Sciatic nerve (tissue), 2 donors: Measurements from ENCODE around the gene PHOX2A. TPM values are rescaled to one million over a fixed set of nuclear protein-coding genes. Genes with fewer than 3 reads are reported as not detected.
"Not testable (repeated sequence)": the region's sequence is repeated elsewhere in the genome, so short reads cannot be mapped to it uniquely, and the experiment has no call there.

ENCODE experiments used
- ATAC-seq: fragments of 200-7000 bp; cut with Tn5 transposase; one replicate; pipeline ENCODE4 v1.9.1; 2020; ENCODE audit warnings: mild to moderate bottlenecking, moderate library complexity
- DNase-seq: peaks from one replicate; pipeline ENCODE4 v3.0.0-alpha.2; 2020; ENCODE audit warnings: low spot score
- intact Hi-C: fragments of 100-400 bp; cut with DNase I; formaldehyde crosslinking; loops from one replicate; pipeline ENCODE4 v1.14.2; 2022
- total RNA-seq: library from RNA; stranded (reverse); fragmentation: NEBNext Ultra II Directional; extraction: Animal tissue kit (Norgen Biotek cat#: 25700); gene quantifications from one replicate; pipeline ENCODE4 v1.2.1, GENCODE V29; 2021
- donor health status: DM: no; HTN: no; CAD: no.
- donor health status: DM: no; HTN: no; CAD: no.

The PHOX2A gene
- total RNA-seq = not detected

GRCh38 chr11:72244060-72244360 lies at the start of gene PHOX2A:
Gene PHOX2A, minus strand, starts transcription at chr11:72244176. Its CDS starts 172 bp downstream, at chr11:72244004.
- DNase-seq (no peak), ATAC-seq (no peak)
- intact Hi-C loops = no loop called here

- intact Hi-C loops = no loop called here
- DNase-seq = no peak
- ATAC-seq = no peak
These were observed 49.4 kb upstream of the PHOX2A start for GRCh38 chr11:72293391-72293790.

- DNase-seq (no peak), ATAC-seq (peak; percentile 26)
- intact Hi-C loops = no loop called here
These were observed 48.3 kb upstream of the PHOX2A start for GRCh38 chr11:72292106-72292785.

- DNase-seq, ATAC-seq, intact Hi-C loops: not testable (repeated sequence)
These were observed 46.8 kb upstream of the PHOX2A start for GRCh38 chr11:72290741-72291140.

- DNase-seq (no peak), ATAC-seq (no peak)
- intact Hi-C loops = no loop called here
These were observed 43.3 kb upstream of the PHOX2A start for GRCh38 chr11:72287293-72287692.

- no peak for ATAC-seq
- intact Hi-C loops = no loop called here
- no peak for DNase-seq
These were observed 40.0 kb upstream of the PHOX2A start for GRCh38 chr11:72283947-72284346.

- DNase-seq (no peak), ATAC-seq (no peak)
- intact Hi-C loops = no loop called here
These were observed 36.8 kb upstream of the PHOX2A start for GRCh38 chr11:72280726-72281315.

GRCh38 chr11:72280037-72280436 lies 36.1 kb upstream of the PHOX2A start:
- intact Hi-C loops = no loop called here
- ATAC-seq (no peak), DNase-seq (no peak)

- DNase-seq (no peak), ATAC-seq (no peak)
- intact Hi-C loops = no loop called here
These were observed 34.9 kb upstream of the PHOX2A start for GRCh38 chr11:72278905-72279304.

- intact Hi-C loops = no loop called here
- ATAC-seq (no peak), DNase-seq (no peak)
These were observed 30.5 kb upstream of the PHOX2A start for GRCh38 chr11:72274435-72274834.

GRCh38 chr11:72271980-72272379 lies 28.0 kb upstream of the PHOX2A start:
- intact Hi-C loops = no loop called here
- DNase-seq (no peak), ATAC-seq (no peak)

- intact Hi-C loops = no loop called here
- ATAC-seq = no peak
- DNase-seq = no peak
These were observed 24.1 kb upstream of the PHOX2A start for GRCh38 chr11:72267956-72268617.

GRCh38 chr11:72266960-72267359 lies 23.0 kb upstream of the PHOX2A start:
- ATAC-seq, intact Hi-C loops, DNase-seq: not testable (repeated sequence)

- DNase-seq = no peak
- intact Hi-C loops = no loop called here
- ATAC-seq = no peak
These were observed 22.0 kb upstream of the PHOX2A start for GRCh38 chr11:72265951-72266350.

GRCh38 chr11:72263361-72263760 lies 19.4 kb upstream of the PHOX2A start:
- ATAC-seq = no peak
- no peak for DNase-seq
- intact Hi-C loops = no loop called here

- intact Hi-C loops = no loop called here
- no peak for ATAC-seq
- DNase-seq = no peak
These were observed 16.6 kb upstream of the PHOX2A start for GRCh38 chr11:72260574-72260973.

GRCh38 chr11:72259490-72259889 lies 15.5 kb upstream of the PHOX2A start:
- DNase-seq = no peak
- ATAC-seq = no peak
- intact Hi-C loops = no loop called here

- no peak for DNase-seq
- intact Hi-C loops = no loop called here
- ATAC-seq = no peak
These were observed 13.6 kb upstream of the PHOX2A start for GRCh38 chr11:72257570-72257969.

- DNase-seq (no peak), ATAC-seq (no peak)
These were observed 10.5 kb upstream of the PHOX2A start for GRCh38 chr11:72254299-72254993.

GRCh38 chr11:72253392-72253791 lies 9.4 kb upstream of the PHOX2A start:
- intact Hi-C loops = no loop called here
- DNase-seq (no peak), ATAC-seq (no peak)

More at GRCh38 chr11:72254299-72254993, 10.5 kb upstream of the PHOX2A start:
- intact Hi-C loops = no loop called here
